Transverse colon (tissue), 4 donors: ENCODE measurements around the gene CHRNE.
"Not testable (repeated sequence)": the region's sequence is repeated elsewhere in the genome, so short reads cannot be mapped to it uniquely, and the experiment has no call there.

Experiments
- CTCF ChIP-seq, 5 experiments: fragments of 200-600 bp in 3 of 5; fragments of 450-650 bp in 2 of 5; sonication (generic) in 3 of 5; IDR thresholded peaks; 1 replicate in 2 of 5; 2 replicates in 3 of 5; pipeline ENCODE4 v1.5.1; 2016 to 2017; ENCODE audit warnings: antibody characterized with exemption in 5 of 5, inconsistent platforms in 3 of 5, mild to moderate bottlenecking in 2 of 5, moderate library complexity in 1 of 5
- EP300 ChIP-seq: sonication (generic); formaldehyde crosslinking; IDR thresholded peaks from one replicate; pipeline ENCODE4 v1.6.1; 2017; ENCODE audit warnings: antibody characterized with exemption, low read depth
- POLR2A ChIP-seq: fragments of 450-650 bp; IDR thresholded peaks from one replicate; pipeline ENCODE4 v1.6.1; 2016; ENCODE audit warnings: antibody characterized with exemption, mild to moderate bottlenecking, moderate library complexity
- POLR2AphosphoS5 ChIP-seq, 3 donors: sonication (generic); formaldehyde crosslinking; IDR thresholded peaks; one replicate each; pipeline ENCODE4 v1.6.1; 2016; ENCODE audit warnings: antibody characterized with exemption in 3 of 3

GRCh38 chr17:4926577-4927335 is 23.9 kb upstream of the CHRNE start:
- TF ChIP-seq POLR2AphosphoS5 (IDR thresholded peaks at IDR 0.05); POLR2A; CTCF (IDR thresholded peaks at IDR 0.05); EP300: not testable (repeated sequence)
